ENCODE measurements around the gene ZNF678.

The ZNF678 gene

DNA sequence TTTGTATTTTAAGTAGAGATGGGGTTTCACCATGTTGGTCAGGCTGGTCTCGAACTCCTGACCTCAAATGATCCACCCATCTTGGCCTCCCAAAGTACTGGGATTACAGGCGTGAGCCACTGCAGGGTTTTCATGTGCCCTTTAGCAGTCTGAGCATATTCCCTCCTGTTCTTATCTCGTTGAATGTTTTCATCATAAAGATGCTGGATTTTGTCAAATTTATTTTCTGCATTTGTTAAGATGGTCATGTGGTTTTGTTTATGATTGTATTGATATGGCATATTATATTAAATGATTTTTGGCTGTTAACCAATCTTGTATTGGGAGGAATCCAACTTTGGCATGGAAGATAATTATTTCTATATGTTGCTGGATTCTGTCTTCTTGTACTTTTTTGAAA, 163.0 kb downstream of the ZNF678 start:
- Histone ChIP-seq H3K36me3 (ENCODE audit: insufficient read depth, low read length) (no peaks in the 10 kb centered on the region), H3K9me3 (ENCODE audit: insufficient read depth, low read depth, low read length) (no peaks in the 10 kb centered on the region; the same call in 1 of the 2 replicates), H3K9ac (ENCODE audit: low read depth, low read length, poor library complexity, severe bottlenecking) (no peak overlapping the region), H3K9me2 (replicated peaks; ENCODE audit: low read depth, low read length) (no peaks in the 10 kb centered on the region), H3K4me1 (ENCODE audit: insufficient read depth, low read length, poor library complexity, severe bottlenecking) (peaks cover 7% of the 10 kb centered on the region), H3K79me2 (ENCODE audit: insufficient read depth, low read length) (no peaks in the 10 kb centered on the region), H3F3A (ENCODE audit: low read depth) (no peaks in the 10 kb centered on the region), H3K4me2 (ENCODE audit: low read depth, low read length, poor library complexity, severe bottlenecking) (no peak overlapping the region), H3K4me3 (ENCODE audit: low read length, poor library complexity, severe bottlenecking) (no peak overlapping the region), H3K27me3 (ENCODE audit: insufficient read depth, low read length, poor library complexity, severe bottlenecking) (no peaks in the 10 kb centered on the region), H4K20me1 (ENCODE audit: insufficient read depth, low read length, poor library complexity, severe bottlenecking) (peaks cover 3% of the 10 kb centered on the region), H2AFZ (ENCODE audit: low read length) (no peak overlapping the region)
- no peak for TF ChIP-seq CTCF (conservative IDR thresholded peaks at IDR 0.05; ENCODE audit: low read length)
- TF ChIP-seq EZH2phosphoT487 (IDR thresholded peaks at IDR 0.05; ENCODE audit: borderline replicate concordance), result no peak
